ENCODE data around the gene NEURL3.
"Not testable (repeated sequence)": the region's sequence is repeated elsewhere in the genome, so short reads cannot be mapped to it uniquely, and the experiment has no call there.

Gene NEURL3

GRCh38 chr2:96505231-96505889 lies at the start of gene NEURL3:
Gene NEURL3 (minus strand): TSS chr2:96505357. CDS start chr2:96505286, 71 bp downstream.
- DNase-seq (ENCODE audit: insufficient read length, low spot score) (no peak), FAIRE-seq (no peak)
- TF ChIP-seq CTCF (IDR thresholded peaks at IDR 0.05; ENCODE audit: insufficient read depth, missing control alignments) = no peak

DNA sequence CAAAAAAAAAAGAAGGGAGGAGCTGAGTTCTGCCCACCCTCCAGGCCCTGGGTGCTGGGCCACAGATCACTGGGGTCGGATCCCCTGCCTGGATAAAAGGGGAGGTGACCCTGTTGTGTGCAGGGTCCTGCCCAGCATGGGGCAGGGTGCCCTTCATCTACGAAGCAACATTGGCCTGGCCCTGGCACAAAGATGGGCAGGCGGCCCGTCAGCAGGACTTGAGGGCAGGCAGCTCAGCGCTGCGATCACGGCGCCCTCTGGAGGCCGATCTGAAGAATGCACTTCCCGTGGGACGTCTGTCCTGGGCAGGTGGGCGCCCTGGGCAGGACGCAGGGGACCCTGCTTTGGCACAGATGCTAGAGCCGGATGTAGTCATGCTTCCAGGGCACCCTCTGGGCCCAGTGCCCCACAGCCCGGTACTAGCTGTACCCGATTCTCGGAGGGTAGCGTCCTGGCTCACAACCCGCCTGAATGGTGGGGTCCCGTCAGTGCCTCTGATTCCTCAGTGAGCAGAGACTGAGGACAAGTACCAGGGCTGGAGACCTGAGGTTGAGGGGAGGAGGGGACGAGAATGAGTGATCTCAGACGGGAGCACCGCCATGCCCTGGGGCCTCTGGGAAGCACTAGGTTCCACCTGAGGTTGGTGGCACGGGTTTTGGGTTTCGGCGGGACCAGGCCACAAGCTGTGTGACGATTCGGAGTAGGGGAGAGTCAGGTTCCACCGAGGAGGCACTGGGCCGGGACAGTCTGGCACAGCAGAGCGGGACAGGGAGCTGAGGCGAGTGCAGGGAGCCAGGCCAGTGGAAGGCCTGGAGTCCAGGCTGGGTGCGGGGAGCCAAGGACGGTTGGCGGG lies 49.4 kb upstream of the NEURL3 start:
- DNase-seq (ENCODE audit: insufficient read length, low spot score) = peak; percentile 69
- peak; percentile 80 for TF ChIP-seq CTCF (IDR thresholded peaks at IDR 0.05; ENCODE audit: insufficient read depth, missing control alignments)
- FAIRE-seq = no peak

- not testable (repeated sequence) for DNase-seq (ENCODE audit: insufficient read length, low spot score); FAIRE-seq
Measured at GRCh38 chr2:96553957-96554292, 48.8 kb upstream of the NEURL3 start.

DNA sequence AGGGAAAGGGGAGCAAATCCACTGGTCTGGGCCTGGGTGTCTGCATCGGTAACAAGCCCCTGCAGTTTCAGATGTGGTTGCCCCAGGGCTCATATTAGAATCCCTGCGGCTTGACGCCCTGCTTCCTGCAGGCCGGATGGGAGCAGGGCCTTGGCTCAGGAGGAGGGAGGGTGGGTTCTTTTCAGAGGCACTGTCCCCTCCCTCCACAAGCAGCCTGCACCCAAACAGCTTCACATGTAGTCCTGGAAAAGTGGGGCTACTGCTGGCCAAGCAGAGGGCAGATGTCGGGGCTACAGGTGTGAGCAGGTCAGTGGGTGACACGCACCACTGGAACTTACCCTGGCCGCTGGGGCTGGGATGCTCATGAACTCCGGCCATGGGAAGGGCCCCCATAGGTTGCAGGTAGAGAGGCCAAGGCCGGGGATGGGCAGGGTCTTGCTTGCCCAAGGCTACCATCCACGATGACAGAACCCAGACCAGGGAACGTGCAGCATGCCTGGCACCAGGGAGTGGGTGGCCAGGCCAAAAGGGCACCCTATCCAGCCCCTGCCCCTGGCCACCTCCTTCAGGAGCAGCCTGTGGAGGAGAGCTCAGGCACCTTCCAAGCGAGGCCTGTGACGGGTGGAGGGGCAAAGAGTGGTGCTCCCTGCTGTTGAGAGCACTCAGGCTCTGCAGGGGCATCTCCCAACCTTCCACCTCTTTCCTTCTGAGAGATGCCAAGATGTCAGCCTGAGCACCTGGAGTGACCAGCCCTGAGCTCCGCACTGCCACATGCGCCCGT lies 48.2 kb upstream of the NEURL3 start:
- TF ChIP-seq CTCF (IDR thresholded peaks at IDR 0.05; ENCODE audit: insufficient read depth, missing control alignments) = no peak
- no peak for DNase-seq (ENCODE audit: insufficient read length, low spot score)
- FAIRE-seq = no peak

- no peak for DNase-seq (ENCODE audit: insufficient read length, low spot score)
- FAIRE-seq = no peak
- TF ChIP-seq CTCF (IDR thresholded peaks at IDR 0.05; ENCODE audit: insufficient read depth, missing control alignments) = no peak
Measured at GRCh38 chr2:96552315-96553175, 47.4 kb upstream of the NEURL3 start.

- FAIRE-seq (no peak), DNase-seq (ENCODE audit: insufficient read length, low spot score) (no peak)
- TF ChIP-seq CTCF (IDR thresholded peaks at IDR 0.05; ENCODE audit: insufficient read depth, missing control alignments) = no peak
Measured at GRCh38 chr2:96551605-96552314, 46.6 kb upstream of the NEURL3 start.
